ENCODE results near the gene RARRES1. TPM values are rescaled to one million over a fixed set of nuclear protein-coding genes. Genes with fewer than 3 reads are reported as not detected.
"Not testable (repeated sequence)": the region's sequence is repeated elsewhere in the genome, so short reads cannot be mapped to it uniquely, and the experiment has no call there.

Gene RARRES1
- total and polyA plus RNA-seq, 2 donors: 2.4 to 7.3 TPM

DNA sequence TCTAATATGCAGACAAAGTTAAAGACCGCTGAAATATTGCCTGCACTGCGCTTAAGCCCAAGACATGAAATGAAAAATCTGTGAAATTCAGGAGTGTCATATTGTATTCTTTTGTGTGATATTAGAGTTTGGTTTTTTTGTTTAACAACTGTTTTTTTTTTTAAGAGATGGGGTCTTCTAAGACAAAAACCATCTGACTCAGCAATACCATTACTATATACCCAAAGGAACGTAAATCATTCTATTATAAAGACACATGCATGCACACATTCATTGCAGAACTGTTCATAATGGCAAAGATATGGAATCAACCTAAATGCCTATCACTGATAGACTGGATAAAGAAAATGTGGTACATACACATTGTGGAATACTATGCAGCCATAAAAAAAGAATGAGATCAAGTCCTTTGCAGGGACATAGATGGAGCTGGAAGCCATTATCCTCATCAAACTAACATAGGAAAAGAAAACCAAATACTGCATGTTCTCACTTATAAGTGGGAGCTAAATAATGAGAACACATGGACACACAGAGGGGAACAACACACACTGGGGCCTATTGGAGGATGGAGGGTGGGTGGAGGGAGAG lies 38.3 kb downstream of the RARRES1 start:
- H3K4me3 ChIP-seq (ENCODE audit: low read length in 2 of 2); H3K9me3 ChIP-seq (ENCODE audit: control insufficient read depth in 2 of 2, insufficient read depth in 1 of 2, low read length in 1 of 2); H3K4me1 ChIP-seq (ENCODE audit: control insufficient read depth in 2 of 2, insufficient read depth in 2 of 2, low read length in 2 of 2); H3K27ac ChIP-seq (ENCODE audit: low read depth in 1 of 2, low read length in 1 of 2); DNase-seq (ENCODE audit: low read depth in 6 of 9, low spot score in 9 of 9); H3K27me3 ChIP-seq (ENCODE audit: control insufficient read depth in 2 of 2, insufficient read depth in 1 of 2, low read length in 1 of 2): not testable (repeated sequence)
- 82% methylated on average over 3 of the region's 3 CpGs for WGBS
- H3K36me3 ChIP-seq (ENCODE audit: control insufficient read depth in 2 of 2, insufficient read depth in 2 of 2, low read length in 1 of 2): peaks cover 0 to 14% of the 10 kb centered on the region in 2 donors

DNA sequence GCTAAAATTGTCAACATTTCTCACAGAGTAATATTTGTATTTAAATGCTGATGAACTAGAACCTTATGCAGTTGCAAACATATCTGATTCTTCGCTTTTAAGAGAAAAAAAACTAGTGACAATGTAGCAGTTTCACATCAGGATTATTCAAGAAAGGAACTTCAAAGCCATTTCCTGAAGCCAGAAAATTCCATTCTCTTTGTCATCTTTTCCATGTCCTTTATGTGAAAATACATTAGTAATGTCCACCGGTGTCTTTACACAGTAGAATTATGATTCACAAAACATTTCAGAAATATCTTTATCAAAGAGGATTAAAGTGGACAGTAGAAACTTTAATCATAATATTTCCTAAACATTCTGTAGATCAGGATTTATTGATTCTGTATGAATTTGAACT lies 47.1 kb downstream of the RARRES1 start:
- H3K4me3 ChIP-seq (ENCODE audit: low read length in 2 of 2): no peak overlapping the region

DNA sequence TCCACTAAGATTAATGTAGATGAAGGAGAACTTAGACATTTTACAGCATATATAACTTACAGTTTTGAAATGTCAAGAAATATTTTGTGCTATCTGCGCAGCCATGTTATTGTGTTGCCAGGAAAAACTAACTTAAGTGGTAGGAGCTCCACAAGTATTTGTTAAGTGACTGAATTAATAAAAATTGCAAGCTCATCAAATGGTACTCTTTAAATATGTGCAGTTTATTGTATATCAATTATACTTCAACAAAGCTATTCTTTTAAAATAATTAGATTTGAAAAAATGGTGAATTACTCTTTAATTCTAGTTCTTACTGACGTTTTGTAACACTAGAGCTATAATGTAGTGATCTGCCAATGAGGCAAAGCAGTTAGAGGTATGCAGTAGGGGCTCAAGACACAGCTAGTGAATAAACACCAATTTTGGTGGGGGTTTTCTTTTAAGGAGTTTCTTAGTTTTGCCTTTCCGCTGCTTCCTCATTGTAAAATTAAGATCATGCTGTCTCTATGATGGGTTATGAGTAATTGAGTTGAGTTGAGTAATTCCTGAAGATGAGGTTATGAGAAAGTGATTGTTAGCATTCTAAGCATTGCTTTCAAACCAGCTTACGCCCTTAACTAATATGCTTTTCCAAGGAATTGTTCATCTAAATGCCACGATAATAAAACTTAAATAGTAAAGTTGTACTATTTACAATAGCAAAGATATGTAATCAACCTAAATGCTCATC lies 48.9 kb downstream of the RARRES1 start:
- H3K36me3 ChIP-seq (ENCODE audit: control insufficient read depth in 2 of 2, insufficient read depth in 2 of 2, low read length in 1 of 2): peaks cover 0 to 3% of the 10 kb centered on the region in 2 donors
- 87% methylated on average over 5 of the region's 5 CpGs for WGBS

More for the DNA sequence above, 47.1 kb downstream of the RARRES1 start:
- no peak overlapping the region for H3K27ac ChIP-seq (ENCODE audit: low read depth in 1 of 2, low read length in 1 of 2)
- H3K36me3 ChIP-seq (ENCODE audit: control insufficient read depth in 2 of 2, insufficient read depth in 2 of 2, low read length in 1 of 2): peaks cover 3% of the 10 kb centered on the region in 2 donors
- no peaks in the 10 kb centered on the region for H3K4me1 ChIP-seq (ENCODE audit: control insufficient read depth in 2 of 2, insufficient read depth in 2 of 2, low read length in 2 of 2)
- 96% methylated on average over 2 of the region's 2 CpGs for WGBS
- no peaks in the 10 kb centered on the region for H3K9me3 ChIP-seq (ENCODE audit: control insufficient read depth in 2 of 2, insufficient read depth in 1 of 2, low read length in 1 of 2)
- H3K27me3 ChIP-seq (ENCODE audit: control insufficient read depth in 2 of 2, insufficient read depth in 1 of 2, low read length in 1 of 2): no peaks in the 10 kb centered on the region
- no peak for DNase-seq (ENCODE audit: low read depth in 6 of 9, low spot score in 9 of 9)

DNA sequence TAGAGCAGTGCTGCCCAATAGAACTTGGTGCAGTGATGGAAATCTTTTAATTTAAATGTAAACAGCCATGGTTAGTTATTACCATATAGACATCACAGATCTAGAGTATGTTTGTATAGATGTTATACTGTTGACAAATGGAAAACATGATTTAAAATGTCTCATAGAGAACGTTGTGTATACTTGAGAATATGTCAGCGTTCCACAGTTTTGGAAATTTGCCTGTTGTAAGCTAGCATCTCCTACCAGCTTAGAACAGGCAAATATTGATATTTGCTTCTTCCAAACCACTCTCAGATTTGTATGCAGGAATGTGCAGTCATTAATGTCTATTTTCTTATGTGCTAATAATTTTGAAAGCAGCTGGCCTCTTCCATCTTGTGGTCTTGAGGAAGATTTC lies 51.4 kb downstream of the RARRES1 start:
- Histone ChIP-seq H3K36me3 (ENCODE audit: control insufficient read depth in 2 of 2, insufficient read depth in 2 of 2, low read length in 1 of 2) (peaks cover 0 to 3% of the 10 kb centered on the region in 2 donors), H3K27me3 (ENCODE audit: control insufficient read depth in 2 of 2, insufficient read depth in 1 of 2, low read length in 1 of 2) (no peaks in the 10 kb centered on the region), H3K9me3 (ENCODE audit: control insufficient read depth in 2 of 2, insufficient read depth in 1 of 2, low read length in 1 of 2) (no peaks in the 10 kb centered on the region), H3K4me1 (ENCODE audit: control insufficient read depth in 2 of 2, insufficient read depth in 2 of 2, low read length in 2 of 2) (no peaks in the 10 kb centered on the region), H3K27ac (ENCODE audit: low read depth in 1 of 2, low read length in 1 of 2) (no peak overlapping the region), H3K4me3 (ENCODE audit: low read length in 2 of 2) (no peak overlapping the region)
- DNase-seq (ENCODE audit: low read depth in 6 of 9, low spot score in 9 of 9): no peak
- WGBS: 98% methylated on average over 2 of the region's 2 CpGs

More for the DNA sequence above, 48.9 kb downstream of the RARRES1 start:
- Histone ChIP-seq H3K9me3 (ENCODE audit: control insufficient read depth in 2 of 2, insufficient read depth in 1 of 2, low read length in 1 of 2) (no peaks in the 10 kb centered on the region), H3K4me1 (ENCODE audit: control insufficient read depth in 2 of 2, insufficient read depth in 2 of 2, low read length in 2 of 2) (no peaks in the 10 kb centered on the region), H3K27ac (ENCODE audit: low read depth in 1 of 2, low read length in 1 of 2) (no peak overlapping the region), H3K27me3 (ENCODE audit: control insufficient read depth in 2 of 2, insufficient read depth in 1 of 2, low read length in 1 of 2) (no peaks in the 10 kb centered on the region), H3K4me3 (ENCODE audit: low read length in 2 of 2) (no peak overlapping the region)
- DNase-seq (ENCODE audit: low read depth in 6 of 9, low spot score in 9 of 9): no peak

DNA sequence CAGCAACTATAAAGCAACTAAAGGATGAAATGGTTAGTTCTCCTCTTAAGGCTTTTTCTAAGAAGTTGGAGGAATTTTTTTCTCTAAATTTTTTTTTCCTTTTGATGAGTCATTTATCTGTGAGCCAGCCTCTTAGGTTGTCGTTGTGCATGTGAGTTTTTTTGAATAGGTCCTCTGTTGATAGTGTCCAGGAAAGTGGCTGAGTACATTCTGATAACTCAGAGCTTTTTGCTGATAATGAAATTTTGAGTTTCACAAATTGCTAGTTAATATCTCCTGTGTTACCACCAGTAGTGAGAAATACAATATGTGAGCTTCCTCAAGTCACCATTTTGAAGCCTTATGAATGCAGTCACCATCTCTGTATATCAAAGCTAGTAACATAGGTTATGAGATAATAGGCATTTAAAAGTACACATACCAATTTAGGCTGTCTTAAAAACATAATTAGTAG lies 52.7 kb downstream of the RARRES1 start:
- H3K9me3 ChIP-seq (ENCODE audit: control insufficient read depth in 2 of 2, insufficient read depth in 1 of 2, low read length in 1 of 2): no peaks in the 10 kb centered on the region
- H3K4me1 ChIP-seq (ENCODE audit: control insufficient read depth in 2 of 2, insufficient read depth in 2 of 2, low read length in 2 of 2): no peaks in the 10 kb centered on the region
- H3K27ac ChIP-seq (ENCODE audit: low read depth in 1 of 2, low read length in 1 of 2): no peak overlapping the region
- no peaks in the 10 kb centered on the region for H3K27me3 ChIP-seq (ENCODE audit: control insufficient read depth in 2 of 2, insufficient read depth in 1 of 2, low read length in 1 of 2)
- H3K4me3 ChIP-seq (ENCODE audit: low read length in 2 of 2): no peak overlapping the region
- 85% methylated on average over 1 of the region's 1 CpG for WGBS
- peaks cover 0 to 3% of the 10 kb centered on the region in 2 donors for H3K36me3 ChIP-seq (ENCODE audit: control insufficient read depth in 2 of 2, insufficient read depth in 2 of 2, low read length in 1 of 2)
- no peak for DNase-seq (ENCODE audit: low read depth in 6 of 9, low spot score in 9 of 9)

DNA sequence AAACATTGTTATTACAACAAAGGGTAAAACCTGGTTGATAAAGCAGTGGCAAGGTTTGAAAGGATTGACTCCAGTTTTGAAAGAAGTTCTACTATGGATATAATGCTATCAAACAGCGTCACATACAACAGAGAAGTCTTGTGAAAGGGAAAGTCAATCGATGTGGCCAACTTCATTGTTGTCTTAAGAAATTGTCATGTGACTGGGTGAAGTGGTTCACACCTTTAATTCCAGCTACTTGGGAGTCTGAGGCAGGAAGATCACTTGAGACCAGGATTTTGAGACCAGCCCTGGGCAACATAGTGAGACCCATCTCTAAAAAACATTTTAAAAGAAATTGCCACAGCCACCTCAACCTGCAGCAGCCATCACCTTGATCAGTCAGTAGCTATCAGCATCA lies 53.6 kb downstream of the RARRES1 start:
- H3K27me3 ChIP-seq (ENCODE audit: control insufficient read depth in 2 of 2, insufficient read depth in 1 of 2, low read length in 1 of 2): no peaks in the 10 kb centered on the region
- 97% methylated on average over 2 of the region's 2 CpGs for WGBS
- DNase-seq (ENCODE audit: low read depth in 6 of 9, low spot score in 9 of 9): no peak
- no peak overlapping the region for H3K27ac ChIP-seq (ENCODE audit: low read depth in 1 of 2, low read length in 1 of 2)
- peaks cover 0 to 3% of the 10 kb centered on the region in 2 donors for H3K36me3 ChIP-seq (ENCODE audit: control insufficient read depth in 2 of 2, insufficient read depth in 2 of 2, low read length in 1 of 2)
- no peaks in the 10 kb centered on the region for H3K4me1 ChIP-seq (ENCODE audit: control insufficient read depth in 2 of 2, insufficient read depth in 2 of 2, low read length in 2 of 2)
- H3K9me3 ChIP-seq (ENCODE audit: control insufficient read depth in 2 of 2, insufficient read depth in 1 of 2, low read length in 1 of 2): no peaks in the 10 kb centered on the region
- no peak overlapping the region for H3K4me3 ChIP-seq (ENCODE audit: low read length in 2 of 2)

DNA sequence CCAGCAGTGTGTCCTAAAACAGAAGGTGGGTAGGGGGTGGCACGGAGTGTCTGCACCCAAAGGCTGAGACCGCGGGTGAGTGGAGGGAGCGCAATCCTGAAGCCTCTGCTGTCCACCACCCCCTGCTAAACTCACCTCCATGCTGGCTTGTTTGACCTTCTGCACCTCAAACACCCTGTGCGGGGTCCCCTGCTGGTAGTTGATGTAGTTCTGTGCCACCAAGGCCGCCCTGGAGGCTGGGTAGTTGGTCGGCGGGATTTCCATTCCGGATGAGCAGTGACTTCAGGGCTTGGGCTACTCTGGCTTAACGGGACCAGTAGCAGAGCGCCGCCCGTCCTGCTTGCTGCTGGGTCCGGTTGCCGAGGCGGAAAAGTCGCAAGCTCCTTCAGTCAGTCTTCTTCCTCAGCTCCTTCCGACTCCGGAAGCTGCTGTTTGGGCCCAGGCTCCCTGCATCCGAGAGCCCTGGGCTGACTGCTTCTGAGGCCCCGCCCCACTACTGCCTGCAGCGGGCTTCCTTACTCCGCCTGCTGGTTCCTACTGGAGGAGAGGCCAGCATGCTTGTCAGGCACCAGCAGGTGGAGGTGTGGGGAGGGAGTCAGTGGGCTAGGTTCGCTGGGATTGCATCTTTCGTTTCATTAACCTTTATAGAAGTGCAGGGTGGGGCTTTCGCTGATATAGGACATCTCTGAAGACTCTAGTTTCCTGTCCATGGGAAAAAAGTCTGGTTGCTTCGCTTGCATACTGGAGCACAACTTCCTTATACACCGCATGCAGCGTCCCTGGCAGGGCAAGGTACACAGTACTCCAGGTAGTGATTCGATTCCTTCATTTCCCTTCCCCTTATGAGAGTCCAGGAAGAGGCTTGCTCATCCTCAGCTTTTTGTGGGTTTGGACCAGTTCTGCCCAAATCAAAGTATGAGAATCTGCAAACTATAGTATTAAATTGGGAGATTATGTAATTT lies 59.8 kb downstream of the RARRES1 start, which contains the start of gene LXN:
Gene LXN (minus strand): TSS at position 434 of the 962 bp plus-strand sequence. CDS start 170 bp downstream, at position 264.
- Histone ChIP-seq H3K9me3 (ENCODE audit: control insufficient read depth in 2 of 2, insufficient read depth in 1 of 2, low read length in 1 of 2) (no peaks in the 10 kb centered on the region), H3K4me1 (ENCODE audit: control insufficient read depth in 2 of 2, insufficient read depth in 2 of 2, low read length in 2 of 2) (peaks cover 4 to 12% of the 10 kb centered on the region in 2 donors), H3K27ac (ENCODE audit: low read depth in 1 of 2, low read length in 1 of 2) (peak within 1 kb of the TSS; percentile 52 to 82), H3K27me3 (ENCODE audit: control insufficient read depth in 2 of 2, insufficient read depth in 1 of 2, low read length in 1 of 2) (no peaks in the 10 kb centered on the region), H3K36me3 (ENCODE audit: control insufficient read depth in 2 of 2, insufficient read depth in 2 of 2, low read length in 1 of 2) (peaks cover 3 to 26% of the 10 kb centered on the region in 2 donors), H3K4me3 (ENCODE audit: low read length in 2 of 2) (peak within 1 kb of the TSS; percentile 70 to 79)
- WGBS: 4% methylated on average over 30 of the region's 30 CpGs
- peak; percentile 51 to 90 (median 69) for DNase-seq (ENCODE audit: low read depth in 6 of 9, low spot score in 9 of 9)

DNA sequence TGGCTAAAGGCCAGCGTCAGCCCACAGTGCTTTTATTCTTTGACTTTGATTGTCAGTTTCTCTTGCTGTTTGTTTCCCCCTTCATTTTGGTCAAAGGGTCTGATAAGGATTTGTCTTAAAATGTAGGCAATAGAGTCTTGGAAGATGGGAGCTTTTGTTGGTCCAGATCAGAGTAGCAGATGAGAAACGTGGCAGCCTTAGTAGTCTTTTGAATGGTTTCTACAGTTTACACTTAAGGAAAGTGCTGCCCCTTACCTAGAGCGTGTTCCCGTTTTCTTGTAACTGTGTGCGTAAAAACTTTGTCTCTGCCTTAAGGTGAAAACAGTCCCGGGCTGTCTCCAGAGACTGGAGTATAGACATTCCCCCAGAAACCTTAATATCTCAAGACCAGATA lies 60.4 kb downstream of the RARRES1 start:
- H3K27ac ChIP-seq (ENCODE audit: low read depth in 1 of 2, low read length in 1 of 2): peak overlapping the region; percentile 52 to 82
- H3K9me3 ChIP-seq (ENCODE audit: control insufficient read depth in 2 of 2, insufficient read depth in 1 of 2, low read length in 1 of 2): no peaks in the 10 kb centered on the region
- peaks cover 4 to 12% of the 10 kb centered on the region in 2 donors for H3K4me1 ChIP-seq (ENCODE audit: control insufficient read depth in 2 of 2, insufficient read depth in 2 of 2, low read length in 2 of 2)
- DNase-seq (ENCODE audit: low read depth in 6 of 9, low spot score in 9 of 9): peak in 2 of 9 donors; percentile 8 to 23
- H3K27me3 ChIP-seq (ENCODE audit: control insufficient read depth in 2 of 2, insufficient read depth in 1 of 2, low read length in 1 of 2): no peaks in the 10 kb centered on the region
- H3K36me3 ChIP-seq (ENCODE audit: control insufficient read depth in 2 of 2, insufficient read depth in 2 of 2, low read length in 1 of 2): peaks cover 3 to 29% of the 10 kb centered on the region in 2 donors
- 7% methylated on average over 6 of the region's 6 CpGs for WGBS
- peak overlapping the region; percentile 70 to 79 for H3K4me3 ChIP-seq (ENCODE audit: low read length in 2 of 2)

Data from thymus (tissue), 11 donors.